Stomach (tissue), 4 donors: Measurements from ENCODE around the gene EVL.

Experiments used
- EP300 ChIP-seq: sonication (generic); formaldehyde crosslinking; IDR thresholded peaks from one replicate; pipeline ENCODE4 v1.6.1; 2017; ENCODE audit warnings: antibody characterized with exemption
- TF ChIP-seq, protein P1 (sequence below), 7 experiments: fragments of 450-650 bp in 4 of 7; fragments of 200-600 bp in 3 of 7; sonication (generic) in 3 of 7; IDR thresholded peaks; one replicate each; pipeline ENCODE4 v1.5.1; 2016 to 2019; ENCODE audit warnings: antibody characterized with exemption in 7 of 7, control low read depth in 2 of 7, mild to moderate bottlenecking in 1 of 7

GRCh38 chr14:100093319-100093718, 28.1 kb downstream of the EVL start:
- TF ChIP-seq, protein P1, sequence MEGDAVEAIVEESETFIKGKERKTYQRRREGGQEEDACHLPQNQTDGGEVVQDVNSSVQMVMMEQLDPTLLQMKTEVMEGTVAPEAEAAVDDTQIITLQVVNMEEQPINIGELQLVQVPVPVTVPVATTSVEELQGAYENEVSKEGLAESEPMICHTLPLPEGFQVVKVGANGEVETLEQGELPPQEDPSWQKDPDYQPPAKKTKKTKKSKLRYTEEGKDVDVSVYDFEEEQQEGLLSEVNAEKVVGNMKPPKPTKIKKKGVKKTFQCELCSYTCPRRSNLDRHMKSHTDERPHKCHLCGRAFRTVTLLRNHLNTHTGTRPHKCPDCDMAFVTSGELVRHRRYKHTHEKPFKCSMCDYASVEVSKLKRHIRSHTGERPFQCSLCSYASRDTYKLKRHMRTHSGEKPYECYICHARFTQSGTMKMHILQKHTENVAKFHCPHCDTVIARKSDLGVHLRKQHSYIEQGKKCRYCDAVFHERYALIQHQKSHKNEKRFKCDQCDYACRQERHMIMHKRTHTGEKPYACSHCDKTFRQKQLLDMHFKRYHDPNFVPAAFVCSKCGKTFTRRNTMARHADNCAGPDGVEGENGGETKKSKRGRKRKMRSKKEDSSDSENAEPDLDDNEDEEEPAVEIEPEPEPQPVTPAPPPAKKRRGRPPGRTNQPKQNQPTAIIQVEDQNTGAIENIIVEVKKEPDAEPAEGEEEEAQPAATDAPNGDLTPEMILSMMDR (IDR thresholded peaks at IDR 0.05) = no peak
- no peak for TF ChIP-seq EP300
